ENCODE results near the gene PPHLN1. TPM values are rescaled to one million over a fixed set of nuclear protein-coding genes. Genes with fewer than 3 reads are reported as not detected.

Gene PPHLN1
- total and polyA plus RNA-seq, 4 donors: 27.8 to 52.8 (median 39.0) TPM

DNA sequence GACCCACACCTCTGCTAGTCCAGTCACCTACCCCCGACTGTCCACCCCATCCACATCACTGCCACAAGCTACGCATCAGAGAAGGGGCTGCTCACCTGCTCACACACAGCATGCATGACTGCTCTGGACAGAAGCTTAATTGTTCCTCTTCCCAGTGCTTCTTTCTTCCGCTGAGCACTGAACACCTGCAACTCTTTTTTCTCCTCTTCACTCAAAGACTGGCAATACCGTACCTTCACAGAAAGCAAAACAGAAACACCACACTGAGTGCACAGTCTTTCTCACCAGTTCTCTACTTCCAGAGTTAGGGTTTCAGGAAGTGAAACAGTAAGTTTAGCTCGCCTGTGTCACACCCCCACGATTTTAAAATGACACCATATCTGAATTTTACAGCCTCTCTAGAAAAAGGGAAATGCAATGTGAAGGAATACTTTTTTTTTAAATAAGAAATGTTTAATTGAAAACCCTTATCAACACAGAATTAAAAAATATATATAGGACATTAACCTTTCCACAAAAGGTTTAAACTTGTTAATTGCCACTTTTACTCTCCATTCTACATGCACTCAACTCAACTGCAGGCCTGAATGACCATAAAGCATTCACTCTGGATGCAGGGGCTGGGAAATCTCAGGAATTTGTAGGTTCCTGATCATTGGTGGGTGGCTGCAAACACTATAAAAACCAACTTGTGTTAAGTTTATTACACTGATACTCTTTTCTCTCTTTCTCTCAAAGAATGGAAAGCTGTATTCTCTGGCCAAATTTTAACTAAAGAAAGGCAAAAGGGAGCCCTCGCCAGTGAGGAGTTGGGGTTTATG is 143.6 kb downstream of the PPHLN1 start:
- Histone ChIP-seq H3K27ac (ENCODE audit: low read depth in 1 of 2, low read length in 2 of 2) (no peak overlapping the region), H3K4me1 (ENCODE audit: control insufficient read depth in 1 of 2, insufficient read depth in 2 of 2, low read length in 2 of 2) (no peaks in the 10 kb centered on the region), H3K4me3 (ENCODE audit: low read length in 2 of 2) (no peak overlapping the region), H3K9me3 (ENCODE audit: control insufficient read depth, low read length) (no peaks in the 10 kb centered on the region), H3K36me3 (ENCODE audit: control insufficient read depth in 1 of 2, insufficient read depth in 2 of 2, low read length in 1 of 2) (peaks cover 3 to 9% of the 10 kb centered on the region in 2 donors), H3K27me3 (ENCODE audit: control insufficient read depth in 1 of 2, insufficient read depth in 2 of 2, low read length in 1 of 2) (no peaks in the 10 kb centered on the region)
- 78% methylated on average over 7 of the region's 7 CpGs for WGBS, 2 donors
- ATAC-seq (ENCODE audit: low FRiP score) (no peak), DNase-seq (no peak)
- intact Hi-C loops (cut with DNase I): no loop called here

DNA sequence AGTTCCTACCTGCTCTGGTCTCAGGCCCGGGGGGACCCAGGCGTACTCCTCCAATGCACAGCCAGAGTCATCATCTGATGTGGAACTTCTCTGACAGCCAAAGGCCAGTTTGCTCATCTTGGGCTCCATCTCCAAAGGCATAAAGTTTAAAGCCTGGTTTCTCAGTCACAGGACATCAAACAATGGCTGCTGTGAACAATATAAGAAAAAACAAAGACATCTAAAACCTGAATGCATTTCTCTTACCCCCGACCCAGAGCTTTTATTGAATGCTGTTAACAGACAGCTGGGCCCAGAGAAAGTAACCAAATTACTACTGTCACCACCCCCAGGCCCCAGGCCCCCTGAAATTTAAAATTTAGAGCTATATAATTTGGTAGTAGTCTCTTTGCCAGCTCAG is 146.4 kb downstream of the PPHLN1 start:
- no peaks in the 10 kb centered on the region for H3K27me3 ChIP-seq (ENCODE audit: control insufficient read depth in 1 of 2, insufficient read depth in 2 of 2, low read length in 1 of 2)
- H3K4me1 ChIP-seq (ENCODE audit: control insufficient read depth in 1 of 2, insufficient read depth in 2 of 2, low read length in 2 of 2): no peaks in the 10 kb centered on the region
- 79% methylated on average over 3 of the region's 3 CpGs for WGBS, 2 donors
- intact Hi-C loops (cut with DNase I): no loop called here
- H3K27ac ChIP-seq (ENCODE audit: low read depth in 1 of 2, low read length in 2 of 2): no peak overlapping the region
- H3K4me3 ChIP-seq (ENCODE audit: low read length in 2 of 2): no peak overlapping the region
- H3K36me3 ChIP-seq (ENCODE audit: control insufficient read depth in 1 of 2, insufficient read depth in 2 of 2, low read length in 1 of 2): no peaks in the 10 kb centered on the region
- H3K9me3 ChIP-seq (ENCODE audit: control insufficient read depth, low read length): no peaks in the 10 kb centered on the region
- no peak for DNase-seq
- no peak for ATAC-seq (ENCODE audit: low FRiP score)

- Histone ChIP-seq H3K9me3 (ENCODE audit: control insufficient read depth, low read length) (no peaks in the 10 kb centered on the region), H3K4me3 (ENCODE audit: low read length in 2 of 2) (no peak overlapping the region), H3K36me3 (ENCODE audit: control insufficient read depth in 1 of 2, insufficient read depth in 2 of 2, low read length in 1 of 2) (no peaks in the 10 kb centered on the region), H3K27ac (ENCODE audit: low read depth in 1 of 2, low read length in 2 of 2) (no peak overlapping the region), H3K27me3 (ENCODE audit: control insufficient read depth in 1 of 2, insufficient read depth in 2 of 2, low read length in 1 of 2) (no peaks in the 10 kb centered on the region), H3K4me1 (ENCODE audit: control insufficient read depth in 1 of 2, insufficient read depth in 2 of 2, low read length in 2 of 2) (no peaks in the 10 kb centered on the region)
- 25 to 35% methylated on average over 1 of the region's 1 CpG for WGBS, 2 donors
- ATAC-seq (ENCODE audit: low FRiP score): no peak
- intact Hi-C loops (cut with DNase I): no loop called here
- DNase-seq: no peak
These were observed 147.2 kb downstream of the PPHLN1 start for GRCh38 chr12:42473130-42473529.

DNA sequence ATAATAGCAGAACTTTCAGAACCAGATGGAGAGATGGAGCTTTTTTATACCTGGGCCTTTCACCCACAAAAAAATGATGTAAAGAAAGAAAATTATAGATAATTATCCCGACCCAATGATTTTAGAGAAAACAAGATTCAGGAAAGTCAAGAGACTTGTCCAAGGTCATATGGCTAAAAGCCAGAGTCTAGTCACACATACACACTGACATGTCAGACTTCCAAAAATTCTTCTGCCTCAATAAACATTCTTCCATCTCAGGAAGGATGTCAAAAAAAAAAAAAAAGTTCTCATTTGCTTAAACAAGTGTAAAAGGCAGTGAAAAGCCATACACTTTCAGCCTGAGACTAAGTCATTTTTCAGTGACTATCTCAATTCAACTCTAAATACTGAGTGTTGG is 147.6 kb downstream of the PPHLN1 start:
- H3K27me3 ChIP-seq (ENCODE audit: control insufficient read depth in 1 of 2, insufficient read depth in 2 of 2, low read length in 1 of 2): no peaks in the 10 kb centered on the region
- intact Hi-C loops (cut with DNase I): no loop called here
- no peak for DNase-seq
- ATAC-seq (ENCODE audit: low FRiP score): no peak
- H3K36me3 ChIP-seq (ENCODE audit: control insufficient read depth in 1 of 2, insufficient read depth in 2 of 2, low read length in 1 of 2): no peaks in the 10 kb centered on the region
- no peak overlapping the region for H3K27ac ChIP-seq (ENCODE audit: low read depth in 1 of 2, low read length in 2 of 2)
- H3K9me3 ChIP-seq (ENCODE audit: control insufficient read depth, low read length): no peaks in the 10 kb centered on the region
- no peak overlapping the region for H3K4me3 ChIP-seq (ENCODE audit: low read length in 2 of 2)
- H3K4me1 ChIP-seq (ENCODE audit: control insufficient read depth in 1 of 2, insufficient read depth in 2 of 2, low read length in 2 of 2): no peaks in the 10 kb centered on the region
- 44 to 48% methylated on average over 1 of the region's 1 CpG for WGBS, 2 donors

- intact Hi-C loops (cut with DNase I): no loop called here
- Histone ChIP-seq H3K4me1 (ENCODE audit: control insufficient read depth in 1 of 2, insufficient read depth in 2 of 2, low read length in 2 of 2) (no peaks in the 10 kb centered on the region), H3K9me3 (ENCODE audit: control insufficient read depth, low read length) (no peaks in the 10 kb centered on the region), H3K27me3 (ENCODE audit: control insufficient read depth in 1 of 2, insufficient read depth in 2 of 2, low read length in 1 of 2) (no peaks in the 10 kb centered on the region), H3K27ac (ENCODE audit: low read depth in 1 of 2, low read length in 2 of 2) (no peak overlapping the region), H3K4me3 (ENCODE audit: low read length in 2 of 2) (no peak overlapping the region), H3K36me3 (ENCODE audit: control insufficient read depth in 1 of 2, insufficient read depth in 2 of 2, low read length in 1 of 2) (no peaks in the 10 kb centered on the region)
- ATAC-seq (ENCODE audit: low FRiP score) (no peak), DNase-seq (no peak)
- 84 to 89% methylated on average over 2 of the region's 2 CpGs for WGBS, 2 donors
These were observed 148.4 kb downstream of the PPHLN1 start for GRCh38 chr12:42474391-42474790.

GRCh38 chr12:42475106-42475505 is 149.1 kb downstream of the PPHLN1 start:
- ATAC-seq (ENCODE audit: low FRiP score): no peak

DNA sequence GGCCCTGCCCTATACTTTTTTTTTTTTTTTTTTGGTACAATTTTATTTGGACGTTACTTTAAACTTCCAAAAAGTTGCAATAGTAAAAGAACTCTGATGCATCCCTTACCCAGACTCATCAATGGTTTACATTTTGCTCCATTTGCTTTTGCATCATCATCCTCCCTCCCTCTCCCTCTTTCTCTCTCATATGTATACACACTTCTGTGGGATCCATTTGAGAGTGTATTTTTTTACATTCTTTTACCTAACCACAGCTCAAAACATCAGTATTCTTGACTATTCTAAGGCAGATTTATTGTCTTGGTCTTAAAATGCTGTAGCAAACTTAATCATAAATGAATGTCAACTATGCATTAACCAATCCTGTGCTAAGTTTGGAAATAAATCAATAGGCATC is 152.0 kb downstream of the PPHLN1 start:
- no peaks in the 10 kb centered on the region for H3K4me1 ChIP-seq (ENCODE audit: control insufficient read depth in 1 of 2, insufficient read depth in 2 of 2, low read length in 2 of 2)
- WGBS, 2 donors: 44 to 46% methylated on average over 1 of the region's 1 CpG
- ATAC-seq (ENCODE audit: low FRiP score) (no peak), DNase-seq (no peak)
- H3K9me3 ChIP-seq (ENCODE audit: control insufficient read depth, low read length): no peaks in the 10 kb centered on the region
- H3K36me3 ChIP-seq (ENCODE audit: control insufficient read depth in 1 of 2, insufficient read depth in 2 of 2, low read length in 1 of 2): no peaks in the 10 kb centered on the region
- H3K4me3 ChIP-seq (ENCODE audit: low read length in 2 of 2): no peak overlapping the region
- intact Hi-C loops (cut with DNase I): no loop called here
- no peaks in the 10 kb centered on the region for H3K27me3 ChIP-seq (ENCODE audit: control insufficient read depth in 1 of 2, insufficient read depth in 2 of 2, low read length in 1 of 2)
- H3K27ac ChIP-seq (ENCODE audit: low read depth in 1 of 2, low read length in 2 of 2): no peak overlapping the region

More at GRCh38 chr12:42475106-42475505, 149.1 kb downstream of the PPHLN1 start:
- Histone ChIP-seq H3K9me3 (ENCODE audit: control insufficient read depth, low read length) (no peaks in the 10 kb centered on the region), H3K4me1 (ENCODE audit: control insufficient read depth in 1 of 2, insufficient read depth in 2 of 2, low read length in 2 of 2) (no peaks in the 10 kb centered on the region), H3K36me3 (ENCODE audit: control insufficient read depth in 1 of 2, insufficient read depth in 2 of 2, low read length in 1 of 2) (no peaks in the 10 kb centered on the region), H3K27ac (ENCODE audit: low read depth in 1 of 2, low read length in 2 of 2) (no peak overlapping the region), H3K27me3 (ENCODE audit: control insufficient read depth in 1 of 2, insufficient read depth in 2 of 2, low read length in 1 of 2) (no peaks in the 10 kb centered on the region), H3K4me3 (ENCODE audit: low read length in 2 of 2) (no peak overlapping the region)
- intact Hi-C loops (cut with DNase I): no loop called here
- no peak for DNase-seq
- 70 to 72% methylated on average over 3 of the region's 3 CpGs for WGBS, 2 donors

DNA sequence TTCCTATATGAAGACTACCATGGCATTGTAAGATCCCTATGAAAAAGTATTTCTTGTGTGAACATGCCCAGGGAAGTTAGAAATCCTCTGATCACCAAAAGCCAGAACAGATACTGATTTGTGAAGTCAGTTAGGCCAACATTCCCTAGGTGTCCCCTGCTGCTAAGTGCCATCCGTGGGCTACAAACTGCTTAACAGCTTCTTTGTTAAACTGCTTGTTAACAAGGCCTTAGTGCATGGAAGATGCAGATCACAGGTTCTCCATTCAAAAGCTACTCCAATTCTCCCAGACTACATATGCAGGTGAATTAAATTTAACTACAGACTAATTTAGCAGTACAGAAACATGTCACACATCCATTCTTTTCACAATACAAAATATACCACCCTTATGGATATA is 155.4 kb downstream of the PPHLN1 start:
- 82 to 92% methylated on average over 1 of the region's 1 CpG for WGBS, 2 donors
- H3K27ac ChIP-seq (ENCODE audit: low read depth in 1 of 2, low read length in 2 of 2): no peak overlapping the region
- no peak overlapping the region for H3K4me3 ChIP-seq (ENCODE audit: low read length in 2 of 2)
- no peaks in the 10 kb centered on the region for H3K27me3 ChIP-seq (ENCODE audit: control insufficient read depth in 1 of 2, insufficient read depth in 2 of 2, low read length in 1 of 2)
- ATAC-seq (ENCODE audit: low FRiP score) (no peak), DNase-seq (no peak)
- no peaks in the 10 kb centered on the region for H3K4me1 ChIP-seq (ENCODE audit: control insufficient read depth in 1 of 2, insufficient read depth in 2 of 2, low read length in 2 of 2)
- no peaks in the 10 kb centered on the region for H3K36me3 ChIP-seq (ENCODE audit: control insufficient read depth in 1 of 2, insufficient read depth in 2 of 2, low read length in 1 of 2)
- H3K9me3 ChIP-seq (ENCODE audit: control insufficient read depth, low read length): no peaks in the 10 kb centered on the region
- intact Hi-C loops (cut with DNase I): loop anchor here in 1 of 2 donors (5.0 to 10.0 kb wide), 3 partner anchors 244 to 856 kb away; partner anchors contain the start of gene YAF2
